HFF-Myc (cell line): Measurements from ENCODE around the gene TXNDC16.
A peak's percentile ranks its signal among the peaks of the same experiment; 100 is the strongest.

ENCODE experiments used
- DNase-seq: peaks from one replicate; pipeline ENCODE4 v3.0.0-alpha.2; 2011; ENCODE audit warnings: low read depth; ENCODE audit errors: extremely low read depth
- H3K4me3 ChIP-seq: replicated peaks from 2 replicates; pipeline ENCODE4 v1.5.1; 2011; ENCODE audit warnings: low read depth, mild to moderate bottlenecking, control low read depth, low read length
- CTCF ChIP-seq: IDR thresholded peaks from 2 replicates; pipeline ENCODE4 v1.5.1; 2012; ENCODE audit warnings: mild to moderate bottlenecking, low read depth, low read length, control low read depth; ENCODE audit errors: missing control alignments

Gene TXNDC16

GRCh38 chr14:52399104-52399503 lies 153.2 kb downstream of the TXNDC16 start:
- no peak for TF ChIP-seq CTCF
- no peak overlapping the region for H3K4me3 ChIP-seq
- no peak for DNase-seq

GRCh38 chr14:52397844-52398243 lies 154.5 kb downstream of the TXNDC16 start:
- H3K4me3 ChIP-seq = no peak overlapping the region
- DNase-seq = no peak
- TF ChIP-seq CTCF = no peak

- H3K4me3 ChIP-seq = no peak overlapping the region
- no peak for TF ChIP-seq CTCF
- DNase-seq = no peak
These were observed 156.6 kb downstream of the TXNDC16 start for GRCh38 chr14:52395728-52396127.

GRCh38 chr14:52391881-52392615 lies 160.3 kb downstream of the TXNDC16 start:
- peak; percentile 59 for DNase-seq
- no peak overlapping the region for H3K4me3 ChIP-seq
- no peak for TF ChIP-seq CTCF
